Retinal pigment epithelial cell (primary cell): ENCODE measurements around the gene C1R.
"Not testable (repeated sequence)": the region's sequence is repeated elsewhere in the genome, so short reads cannot be mapped to it uniquely, and the experiment has no call there.

Experiments used
- DNase-seq: peaks from one replicate; pipeline ENCODE4 v3.0.0-alpha.2; 2010; ENCODE audit warnings: low read depth
- H3K4me3 ChIP-seq: 2 replicates; pipeline ENCODE4 v1.5.1; 2011; ENCODE audit warnings: mild to moderate bottlenecking, low read length, control low read depth, moderate library complexity
- CTCF ChIP-seq: conservative IDR thresholded peaks from 2 replicates; pipeline ENCODE4 v1.5.1; 2011; ENCODE audit warnings: low read depth, low read length, control low read depth, inconsistent platforms

C1R gene

GRCh38 chr12:7112041-7112440 is 19.8 kb upstream of the C1R start:
- DNase-seq: no peak

GRCh38 chr12:7110661-7111060 is 18.4 kb upstream of the C1R start:
- DNase-seq: no peak
- no peak for TF ChIP-seq CTCF
- no peak overlapping the region for H3K4me3 ChIP-seq

More at GRCh38 chr12:7112041-7112440, 19.8 kb upstream of the C1R start:
- no peak for TF ChIP-seq CTCF
- no peak overlapping the region for H3K4me3 ChIP-seq

- no peak for DNase-seq
- TF ChIP-seq CTCF: no peak
- peak overlapping the region; percentile 78 for H3K4me3 ChIP-seq
These were observed 17.3 kb upstream of the C1R start for GRCh38 chr12:7109572-7109920.

- no peak for DNase-seq
- peak; percentile 97 for TF ChIP-seq CTCF
- H3K4me3 ChIP-seq: peak within 1 kb of the TSS; percentile 78
These were observed 16.7 kb upstream of the C1R start, which contains the start of gene C1RL for GRCh38 chr12:7108796-7109571. Gene C1RL, minus strand, starts transcription at chr12:7109214. Its CDS starts 34 bp downstream, at chr12:7109180.

GRCh38 chr12:7108003-7108795 is 16.0 kb upstream of the C1R start:
- TF ChIP-seq CTCF: no peak
- no peak for DNase-seq

GRCh38 chr12:7107636-7108002 is 15.4 kb upstream of the C1R start:
- peak overlapping the region; percentile 78 for H3K4me3 ChIP-seq
- no peak for TF ChIP-seq CTCF
- no peak for DNase-seq

More at GRCh38 chr12:7108003-7108795, 16.0 kb upstream of the C1R start:
- peak overlapping the region; percentile 78 for H3K4me3 ChIP-seq

- not testable (repeated sequence) for DNase-seq, H3K4me3 ChIP-seq
These were observed 14.9 kb upstream of the C1R start for GRCh38 chr12:7107181-7107580.
